HG02642 (cell line): ENCODE results near the gene NOTCH4.
"Not testable (repeated sequence)": the region's sequence is repeated elsewhere in the genome, so short reads cannot be mapped to it uniquely, and the experiment has no call there.

Source experiments
- ATAC-seq: cut with Tn5 transposase; IDR thresholded peaks from one replicate; pipeline ENCODE4 v1.9.1; 2021; ENCODE audit warnings: mild to moderate bottlenecking; ENCODE audit not compliant: unreplicated experiment, poor library complexity

Gene NOTCH4

GRCh38 chr6:32220021-32220420 lies 3.8 kb downstream of the NOTCH4 start:
- ATAC-seq, result no peak

DNA sequence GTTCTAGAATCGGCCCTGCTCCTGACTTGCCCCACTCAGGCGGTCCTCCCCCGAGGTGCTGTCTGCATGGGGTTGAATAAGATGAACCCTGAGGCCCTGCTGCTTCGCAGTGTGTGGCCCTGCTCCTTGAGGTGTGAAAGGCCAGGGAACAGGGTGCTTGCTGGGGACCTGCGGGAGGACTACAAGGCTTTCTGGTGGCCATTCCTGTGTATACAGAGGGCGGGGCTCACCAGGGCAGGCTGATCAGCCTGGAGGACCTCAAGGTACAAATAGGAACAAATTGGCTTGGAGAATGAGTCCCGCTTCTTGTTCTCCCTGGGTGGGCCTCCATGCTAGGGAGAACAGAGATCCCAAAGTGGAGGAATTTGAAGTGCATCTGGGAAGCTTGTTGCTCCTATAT lies 5.7 kb downstream of the NOTCH4 start:
- ATAC-seq, result no peak

- ATAC-seq, result no peak
Observed at GRCh38 chr6:32216998-32217397, 6.9 kb downstream of the NOTCH4 start.

DNA sequence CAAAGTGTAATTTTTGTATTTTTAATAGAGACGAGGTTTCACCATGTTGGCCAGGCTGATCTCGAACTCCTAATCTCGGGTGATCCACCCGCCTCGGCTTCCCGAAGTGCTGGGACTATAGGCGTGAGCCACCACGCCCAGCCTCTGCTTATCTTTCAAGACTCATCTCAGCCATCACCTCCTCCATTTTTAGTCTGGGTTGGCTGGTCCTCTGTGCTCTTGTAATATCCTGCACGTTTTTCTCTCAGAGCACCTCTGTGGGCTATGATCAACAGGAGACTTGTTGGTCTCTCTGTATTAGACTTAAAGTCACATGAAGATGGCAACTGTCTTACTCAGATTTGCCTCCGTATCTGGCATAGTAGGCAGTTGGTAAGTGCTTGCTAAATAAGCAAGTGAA lies 7.6 kb downstream of the NOTCH4 start:
- ATAC-seq, result no peak

GRCh38 chr6:32215617-32216016 lies 8.2 kb downstream of the NOTCH4 start:
- no peak for ATAC-seq

DNA sequence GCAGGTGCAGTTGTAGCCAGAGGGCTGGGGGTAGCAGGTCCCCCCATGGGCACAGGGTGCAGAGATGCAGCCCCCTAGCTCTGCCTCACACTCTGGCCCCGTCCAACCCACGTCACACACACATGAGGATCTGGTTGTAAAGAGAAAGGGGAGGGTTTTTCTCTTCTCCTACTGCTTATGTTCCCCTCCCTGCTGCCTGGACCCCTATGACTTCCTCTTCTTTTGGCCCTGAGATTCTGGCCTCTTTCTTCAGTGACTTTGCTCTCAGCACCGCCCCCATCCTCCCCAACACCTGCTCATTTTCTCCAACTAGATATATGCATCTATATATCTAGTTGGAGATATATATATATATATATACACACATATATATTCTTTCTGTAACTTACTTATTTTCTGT lies 9.7 kb downstream of the NOTCH4 start:
- ATAC-seq, result no peak

DNA sequence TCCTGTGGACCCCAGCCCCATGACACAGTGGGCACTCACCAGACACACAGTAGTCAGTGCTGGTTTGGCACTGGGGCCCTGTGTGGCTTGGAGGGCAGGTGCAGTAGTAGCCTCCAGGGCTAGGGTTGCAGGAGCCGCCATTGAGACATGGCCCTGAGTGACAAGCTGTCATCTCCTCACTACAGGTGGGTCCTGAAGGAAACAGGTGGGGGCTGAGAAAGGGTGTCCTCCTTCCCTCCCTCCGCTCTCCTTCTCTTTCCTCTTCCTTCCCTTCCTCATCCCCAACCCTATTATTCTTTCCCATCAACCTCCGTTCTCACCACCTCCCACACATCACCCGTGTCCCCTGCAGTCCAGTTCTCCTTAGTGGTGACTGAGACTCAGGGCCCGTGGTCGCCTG lies 10.2 kb downstream of the NOTCH4 start:
- no peak for ATAC-seq

DNA sequence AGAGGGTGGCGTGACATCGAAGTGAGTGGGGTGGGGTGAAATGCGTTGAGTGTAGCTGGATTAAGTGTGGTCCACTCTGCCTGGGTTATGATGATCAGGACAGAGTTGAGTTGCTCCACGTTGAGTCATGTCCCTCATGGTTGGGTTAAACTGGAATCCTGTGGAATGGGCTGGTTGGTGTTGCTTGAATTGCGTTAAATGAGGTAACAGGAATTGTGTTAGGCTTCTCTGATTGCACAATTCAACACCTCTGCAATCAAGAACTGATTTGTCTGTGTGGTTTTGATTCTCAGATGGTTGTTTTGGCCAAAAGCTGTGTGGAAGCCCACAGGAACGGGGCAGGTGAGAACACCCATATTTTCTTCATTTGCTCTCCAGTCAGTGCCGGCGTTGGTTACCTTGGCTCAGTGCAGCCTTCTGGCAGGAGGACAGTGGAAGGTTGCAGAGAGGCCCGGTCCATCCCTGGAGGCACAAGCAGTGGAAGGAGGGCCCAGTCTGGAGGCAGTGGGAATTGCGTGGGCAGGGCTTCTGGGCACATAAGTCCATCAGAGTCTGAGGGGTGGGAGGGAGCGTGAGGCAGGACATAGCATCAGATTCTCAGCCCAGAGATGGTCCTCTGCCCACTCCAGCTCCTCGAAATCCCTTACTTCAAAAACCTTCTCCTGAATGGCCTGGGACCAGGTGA lies 11.6 kb downstream of the NOTCH4 start:
- ATAC-seq, result no peak

DNA sequence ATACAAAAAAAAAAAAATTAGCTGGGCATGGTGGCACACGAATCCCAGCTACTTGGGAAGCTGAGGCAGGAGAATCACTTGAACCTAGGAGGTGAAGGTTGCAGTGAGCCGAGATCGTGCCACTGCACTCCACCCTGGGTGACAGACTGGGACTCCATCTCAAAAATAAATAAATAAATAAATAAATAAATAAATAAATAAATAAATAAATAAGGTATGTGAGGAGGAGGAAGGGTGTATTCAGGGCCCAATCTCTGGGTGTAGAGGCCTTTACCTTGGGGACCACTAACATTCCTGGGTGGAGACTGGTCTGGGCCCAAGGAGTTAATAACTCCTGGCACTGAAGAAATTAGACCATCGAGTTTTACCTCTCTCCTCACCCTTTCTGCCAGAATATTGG lies 12.4 kb downstream of the NOTCH4 start:
- ATAC-seq, result not testable (repeated sequence)

GRCh38 chr6:32210191-32210601 lies 13.7 kb downstream of the NOTCH4 start:
- ATAC-seq, result no peak

DNA sequence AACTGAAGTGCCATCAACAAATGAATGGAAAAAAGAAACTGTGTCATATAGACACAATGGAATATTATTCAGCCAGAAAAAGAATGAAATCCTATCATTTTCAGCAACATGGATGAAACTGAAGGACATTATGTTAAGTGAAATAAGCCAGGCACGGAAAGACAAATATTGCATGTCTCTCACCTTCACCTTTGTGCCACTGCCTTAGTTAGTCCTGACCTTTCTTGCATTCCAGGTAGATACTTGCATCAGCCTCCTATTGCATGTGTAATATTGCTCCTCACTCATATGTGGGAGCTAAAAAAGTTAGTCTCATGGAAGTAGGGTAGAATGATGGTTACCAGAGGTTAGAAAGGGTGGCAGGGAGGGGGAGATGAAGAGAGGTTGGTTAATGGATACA lies 14.9 kb downstream of the NOTCH4 start:
- ATAC-seq, result no peak

DNA sequence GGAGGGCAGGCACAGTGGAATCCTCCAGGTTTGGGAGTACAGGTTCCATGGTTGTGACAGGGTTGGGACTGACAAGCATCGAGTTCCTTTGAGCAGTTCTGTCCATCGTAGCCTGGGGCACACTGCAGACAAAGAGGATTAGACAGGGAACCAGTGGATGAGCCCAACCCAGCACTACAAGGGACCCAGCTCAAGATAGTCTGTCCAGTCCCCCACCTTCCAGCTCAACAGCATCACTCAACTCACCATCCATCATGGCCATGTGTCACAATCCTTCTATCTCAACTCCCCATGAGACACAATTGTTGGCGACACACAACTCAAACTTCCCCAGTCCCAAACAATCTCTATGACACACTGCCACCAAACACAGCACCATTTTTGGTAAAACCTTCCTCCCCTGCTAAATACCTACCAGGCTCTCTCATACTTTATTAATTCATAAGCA lies 19.6 kb downstream of the NOTCH4 start:
- ATAC-seq, result no peak

DNA sequence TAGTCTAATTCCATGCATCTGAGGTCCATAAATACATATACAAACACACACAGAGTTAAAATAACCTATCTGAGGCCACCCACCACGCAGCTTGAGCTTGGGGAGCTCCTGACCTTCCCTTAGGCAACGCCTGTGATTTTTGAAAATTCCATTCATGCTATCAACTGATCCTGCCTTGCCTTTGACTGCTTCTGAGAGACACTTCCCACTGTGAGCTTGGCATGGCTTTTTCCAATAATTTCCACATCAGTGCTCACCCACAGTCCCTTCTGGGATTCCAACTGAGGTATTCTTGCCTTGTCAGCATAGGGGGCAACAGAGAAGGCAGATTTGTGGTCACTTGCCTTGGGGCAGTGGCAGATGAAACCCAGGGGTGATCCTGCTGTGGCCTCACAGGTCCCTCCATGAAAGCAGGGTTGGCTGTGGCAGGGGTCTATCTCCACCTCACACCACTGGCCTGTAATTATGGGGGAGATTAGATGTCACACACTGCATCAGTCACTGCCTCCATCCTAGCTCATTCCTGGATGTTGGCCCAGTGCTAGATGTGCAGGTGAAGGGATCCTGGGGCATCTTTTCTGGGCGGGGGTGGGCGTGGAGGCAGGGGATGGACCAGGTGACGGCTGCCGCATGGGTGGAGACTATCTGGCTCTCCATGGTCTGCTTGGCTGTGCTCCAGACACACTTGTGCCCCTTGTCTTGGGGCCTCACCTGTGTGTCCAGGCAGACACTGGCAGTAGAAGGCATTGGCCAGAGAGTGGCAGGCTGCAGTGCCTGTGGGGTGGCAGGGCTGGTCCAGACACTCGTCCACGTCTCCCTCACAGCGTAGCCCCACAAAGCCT lies 20.2 kb downstream of the NOTCH4 start:
- ATAC-seq, result no peak

DNA sequence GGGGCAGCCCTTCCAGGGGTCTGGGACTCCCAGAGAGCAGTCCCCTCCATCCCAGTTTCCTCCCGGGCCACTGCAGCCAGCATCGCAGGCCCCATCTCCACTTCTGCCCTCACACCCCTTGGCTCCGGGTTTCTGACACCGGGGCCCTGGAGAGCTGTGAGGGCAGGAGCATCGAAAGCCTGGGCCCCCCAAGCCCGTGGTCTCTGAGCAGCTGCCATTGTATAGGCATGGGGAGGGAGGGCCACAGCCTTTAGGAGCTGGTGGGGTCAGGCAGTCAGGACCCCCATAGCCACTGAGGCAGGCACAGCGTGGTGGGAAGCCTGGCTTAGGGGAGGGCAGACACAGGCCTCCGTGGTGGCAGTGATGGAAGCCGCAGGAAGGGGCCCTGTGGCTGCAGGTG lies 21.7 kb downstream of the NOTCH4 start:
- ATAC-seq, result no peak

GRCh38 chr6:32200711-32201475 lies 23.0 kb downstream of the NOTCH4 start:
- no peak for ATAC-seq

DNA sequence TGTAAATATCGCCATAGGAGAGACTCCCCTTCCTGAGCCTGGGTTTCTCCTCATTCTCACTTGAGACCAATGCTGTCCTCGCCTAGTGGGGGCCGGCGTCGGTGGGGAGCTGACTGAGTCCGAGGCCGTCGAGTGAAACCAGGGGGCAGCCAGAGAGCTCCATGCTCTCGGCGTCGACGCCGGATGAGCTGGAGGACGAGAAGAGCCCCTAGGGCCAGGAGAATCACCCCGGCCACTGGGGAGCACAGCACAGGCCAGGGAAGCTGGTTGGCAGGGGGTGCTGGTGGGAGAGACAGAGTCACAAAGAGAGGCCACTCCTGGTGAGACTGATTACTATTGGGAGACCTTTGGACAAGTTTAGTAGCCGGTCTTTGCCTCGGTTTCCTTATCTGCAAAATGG lies 25.0 kb downstream of the NOTCH4 start:
- ATAC-seq, result no peak

DNA sequence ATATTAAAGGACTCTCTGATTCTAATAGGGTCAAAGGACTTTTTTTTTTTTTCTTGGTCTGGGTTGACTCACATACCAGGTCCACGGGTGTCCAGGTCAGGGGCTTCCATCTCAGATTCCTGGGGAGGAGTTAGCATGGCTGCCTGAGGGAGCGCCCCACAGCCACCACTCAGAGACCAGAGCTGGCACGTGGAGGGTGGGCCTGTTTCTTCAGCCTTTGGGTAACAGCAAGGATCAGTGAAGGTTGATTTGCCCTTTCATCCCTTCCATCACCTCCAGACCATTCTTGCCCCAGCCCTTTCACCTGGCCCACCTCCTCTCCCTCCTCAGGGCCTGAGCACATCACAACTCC lies 25.5 kb downstream of the NOTCH4 start:
- ATAC-seq, result no peak

DNA sequence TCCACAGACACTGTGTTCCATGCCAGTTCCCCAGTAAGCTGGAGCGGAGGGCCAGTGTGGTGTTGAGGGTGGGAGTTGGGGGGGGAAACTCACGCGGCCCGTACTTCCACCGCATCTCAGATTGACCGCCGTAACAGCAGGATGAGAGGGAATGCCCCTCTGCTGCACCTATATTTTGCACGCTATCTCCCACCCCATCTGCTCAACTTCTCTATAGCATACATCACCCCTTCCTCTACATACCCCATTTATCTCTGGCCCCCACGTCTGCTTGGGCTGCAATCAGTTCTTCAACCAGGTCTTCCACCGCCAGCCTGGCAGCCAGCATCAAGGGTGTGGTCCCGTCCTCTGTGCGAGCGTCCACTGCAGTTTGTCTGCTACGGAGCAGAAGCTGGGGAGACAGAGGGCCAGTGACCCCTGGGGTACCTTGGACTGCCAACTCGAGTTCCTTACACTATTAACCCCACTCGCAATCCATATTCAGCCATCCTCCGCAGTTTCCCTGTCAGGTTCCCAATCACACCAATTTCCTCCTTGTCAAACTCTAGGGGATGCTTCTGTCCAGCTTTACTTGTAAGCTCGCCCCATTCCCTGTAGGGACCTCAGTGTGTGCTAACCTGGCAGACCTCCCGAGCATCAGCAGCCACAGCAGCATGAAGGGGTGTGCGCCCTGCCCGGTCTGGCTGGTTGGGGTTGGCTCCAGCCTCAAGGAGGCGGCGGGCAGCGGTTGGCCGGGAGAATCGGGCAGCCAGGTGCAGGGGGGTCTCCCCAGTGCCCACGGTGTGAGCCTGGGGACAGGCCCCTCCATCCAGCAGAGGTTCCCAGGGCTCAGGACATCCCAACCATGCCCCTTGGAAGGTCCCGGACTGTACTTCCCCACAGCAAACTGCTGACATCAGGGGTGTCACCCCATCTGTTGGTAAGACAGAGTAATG lies 26.9 kb downstream of the NOTCH4 start:
- ATAC-seq, result no peak

GRCh38 chr6:32195902-32196681 lies 27.8 kb downstream of the NOTCH4 start:
- peak; percentile 20 for ATAC-seq

- peak; percentile 80 for ATAC-seq
Observed at GRCh38 chr6:32195652-32195901, 28.3 kb downstream of the NOTCH4 start.
